GM23338 (cell line): ENCODE data around the gene SSH2. TPM values are rescaled to one million over a fixed set of nuclear protein-coding genes. Genes with fewer than 3 reads are reported as not detected.

Source experiments
- ATAC-seq: fragments of 200-7000 bp; cut with Tn5 transposase; 3 replicates; pipeline ENCODE4 v1.9.1; 2020
- DNase-seq: peaks from one replicate; pipeline ENCODE4 v3.0.0-alpha.2; 2015; ENCODE audit warnings: low spot score
- H2AFZ ChIP-seq: fragments of 200-600 bp; sonication (generic); 2 replicates; pipeline ENCODE4 v1.8.0; 2016; ENCODE audit warnings: antibody characterized with exemption, mild to moderate bottlenecking, moderate library complexity
- H3F3A ChIP-seq: fragments of 200-600 bp; sonication (generic); replicated peaks from 2 replicates; pipeline ENCODE4 v1.8.0; 2017; ENCODE audit warnings: antibody characterized with exemption, mixed run types, low read depth
- H3K27ac ChIP-seq: fragments of 200-600 bp; sonication (generic); 2 replicates; pipeline ENCODE4 v1.6.1; 2016; ENCODE audit warnings: low read depth
- H3K27me3 ChIP-seq: fragments of 200-600 bp; sonication (generic); 2 replicates; pipeline ENCODE4 v1.8.0; 2016; ENCODE audit warnings: mild to moderate bottlenecking, mixed run types, moderate library complexity; ENCODE audit not compliant: insufficient read depth
- H3K36me3 ChIP-seq: fragments of 200-600 bp; sonication (generic); 2 replicates; pipeline ENCODE4 v1.8.0; 2016; ENCODE audit warnings: mild to moderate bottlenecking; ENCODE audit not compliant: insufficient read depth
- H3K4me1 ChIP-seq: fragments of 200-600 bp; sonication (generic); 2 replicates; pipeline ENCODE4 v1.8.0; 2016; ENCODE audit warnings: mild to moderate bottlenecking, moderate library complexity; ENCODE audit not compliant: insufficient read depth
- H3K4me2 ChIP-seq: fragments of 200-600 bp; sonication (generic); 2 replicates; pipeline ENCODE4 v1.7.1; 2017; ENCODE audit warnings: mixed run types
- H3K4me3 ChIP-seq: fragments of 200-600 bp; sonication (generic); 2 replicates; pipeline ENCODE4 v1.6.1; 2016; ENCODE audit warnings: mixed run types
- H3K79me2 ChIP-seq: fragments of 200-600 bp; sonication (generic); replicated peaks from 2 replicates; pipeline ENCODE4 v1.8.0; 2017; ENCODE audit warnings: mild to moderate bottlenecking; ENCODE audit not compliant: insufficient read depth
- H3K9me2 ChIP-seq: fragments of 200-600 bp; sonication (generic); 2 replicates; pipeline ENCODE4 v1.8.0; 2017; ENCODE audit not compliant: insufficient read depth
- H4K20me1 ChIP-seq: fragments of 200-600 bp; sonication (generic); replicated peaks from 2 replicates; pipeline ENCODE4 v1.8.0; 2017; ENCODE audit warnings: mild to moderate bottlenecking; ENCODE audit not compliant: insufficient read depth
- H3K27ac Mint-ChIP-seq: 2 replicates; pipeline ENCODE4 v1.8.0; 2020; ENCODE audit warnings: inconsistent platforms, mild to moderate bottlenecking, moderate library complexity, mixed read lengths
- H3K27me3 Mint-ChIP-seq: 3 replicates; pipeline ENCODE4 v1.8.0; 2022; ENCODE audit warnings: low read depth, mild to moderate bottlenecking, moderate library complexity, mixed read lengths, inconsistent platforms; ENCODE audit not compliant: insufficient read depth, poor library complexity
- H3K36me3 Mint-ChIP-seq: 3 replicates; pipeline ENCODE4 v1.8.0; 2021; ENCODE audit warnings: low read depth, mild to moderate bottlenecking, inconsistent platforms, moderate library complexity, mixed read lengths
- H3K4me1 Mint-ChIP-seq: 3 replicates; pipeline ENCODE4 v1.8.0; 2020; ENCODE audit warnings: mild to moderate bottlenecking, inconsistent platforms, mixed read lengths
- H3K4me3 Mint-ChIP-seq: 3 replicates; pipeline ENCODE4 v1.8.0; 2021; ENCODE audit warnings: moderate library complexity, mild to moderate bottlenecking, inconsistent platforms, mixed read lengths
- H3K9me3 Mint-ChIP-seq: 3 replicates; pipeline ENCODE4 v1.8.0; 2020; ENCODE audit warnings: moderate library complexity, mild to moderate bottlenecking, inconsistent platforms, mixed read lengths
- CREB1 ChIP-seq: fragments of 250-450 bp; sonication (Bioruptor Pico); IDR thresholded peaks from 2 replicates; pipeline ENCODE4 v1.5.0; 2020; ENCODE audit warnings: low read depth, mild to moderate bottlenecking, moderate library complexity
- EZH2 ChIP-seq: fragments of 200-600 bp; sonication (generic); IDR thresholded peaks from one replicate; pipeline ENCODE4 v1.8.0; 2017; ENCODE audit warnings: antibody characterized with exemption, mild to moderate bottlenecking, low read depth; ENCODE audit not compliant: unreplicated experiment
- EZH2phosphoT487 ChIP-seq: fragments of 200-600 bp; sonication (generic); IDR thresholded peaks from one replicate; pipeline ENCODE4 v1.8.1; 2018; ENCODE audit warnings: antibody characterized with exemption; ENCODE audit not compliant: unreplicated experiment
- JUNB ChIP-seq: IDR thresholded peaks from one replicate; pipeline ENCODE4 v1.6.1; 2016; ENCODE audit warnings: antibody characterized with exemption; ENCODE audit not compliant: unreplicated experiment
- NANOG ChIP-seq: IDR thresholded peaks from 2 replicates; pipeline ENCODE4 v1.6.1; 2016; ENCODE audit warnings: antibody characterized with exemption, borderline replicate concordance
- POLR2AphosphoS5 ChIP-seq: IDR thresholded peaks from 2 replicates; pipeline ENCODE4 v1.6.1; 2016; ENCODE audit warnings: antibody characterized with exemption, low read depth
- STAT1 ChIP-seq: IDR thresholded peaks from one replicate; pipeline ENCODE4 v1.6.1; 2016; ENCODE audit warnings: antibody characterized with exemption; ENCODE audit not compliant: unreplicated experiment
- ZNF114 ChIP-seq: fragments of 250-450 bp; sonication (Bioruptor Pico); IDR thresholded peaks from 2 replicates; pipeline ENCODE4 v1.5.0; 2020; ENCODE audit warnings: mild to moderate bottlenecking, moderate library complexity
- ZNF331 ChIP-seq: fragments of 250-450 bp; sonication (Bioruptor Pico); IDR thresholded peaks from 2 replicates; pipeline ENCODE4 v1.5.0; 2020; ENCODE audit warnings: low read depth, mild to moderate bottlenecking, moderate library complexity
- polyA plus RNA-seq: library from polyadenylated mRNA; unstranded; fragments of >200 nt; fragmentation: Nextera tagmentation; extraction: Ambion mirVana; gene quantifications from 2 replicates; pipeline ENCODE4 v1.2.1, GENCODE V29; 2016
- total RNA-seq: library from RNA; depleted of rRNA; stranded (reverse); fragments of >200 nt; shearing (Covaris generic); gene quantifications from 2 replicates; pipeline ENCODE4 v1.2.3, GENCODE V29; 2014
- TF ChIP-seq, protein P1 (sequence below): IDR thresholded peaks from one replicate; pipeline ENCODE4 v1.6.1; 2018; ENCODE audit warnings: antibody characterized with exemption; ENCODE audit not compliant: unreplicated experiment
- TF ChIP-seq, protein P2 (sequence below): fragments of 250-450 bp; sonication (Bioruptor Pico); IDR thresholded peaks from 2 replicates; pipeline ENCODE4 v1.5.0; 2020; ENCODE audit warnings: mild to moderate bottlenecking, moderate library complexity
- TF ChIP-seq, protein P3 (sequence below), 2 experiments: fragments of 200-600 bp in 1 of 2; sonication (generic) in 1 of 2; conservative IDR thresholded peaks; 2 replicates each; pipeline versions ENCODE4 v1.5.1 to v1.6.1; 2016 to 2017; ENCODE audit warnings: antibody characterized with exemption in 2 of 2, low read depth in 2 of 2, mild to moderate bottlenecking in 2 of 2, moderate library complexity in 1 of 2
- TF ChIP-seq, protein P4 (sequence below): IDR thresholded peaks from 2 replicates; pipeline ENCODE4 v1.6.1; 2016; ENCODE audit warnings: antibody characterized with exemption

Gene SSH2
- total and polyA plus RNA-seq, 2 experiments from 2014 or later, result 9.9 to 12.1 TPM

DNA sequence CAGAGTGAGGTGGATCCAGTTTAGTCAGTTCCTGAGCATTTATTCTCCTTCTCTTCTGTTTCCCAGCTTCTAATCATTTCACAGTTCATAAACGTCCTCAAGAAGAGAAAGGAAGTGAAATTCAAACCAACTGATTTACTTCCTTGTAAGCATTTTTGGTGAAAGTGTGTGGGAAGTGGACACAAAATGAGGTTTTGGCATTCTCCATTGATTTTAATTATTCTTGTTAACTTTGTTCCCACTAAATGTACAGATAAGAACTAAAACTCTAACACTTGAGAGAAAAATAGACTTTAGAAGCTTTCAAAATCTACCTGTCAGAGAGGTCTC lies 264.6 kb downstream of the SSH2 start:
- TF ChIP-seq POLR2AphosphoS5 (no peak), ZNF114 (CRISPR knock-in tag) (no peak), CREB1 (CRISPR knock-in tag) (no peak), STAT1 (no peak), JUNB (no peak), NANOG (no peak), ZNF331 (CRISPR knock-in tag) (no peak), EZH2 (no peak), EZH2phosphoT487 (no peak)
- TF ChIP-seq, protein P1, sequence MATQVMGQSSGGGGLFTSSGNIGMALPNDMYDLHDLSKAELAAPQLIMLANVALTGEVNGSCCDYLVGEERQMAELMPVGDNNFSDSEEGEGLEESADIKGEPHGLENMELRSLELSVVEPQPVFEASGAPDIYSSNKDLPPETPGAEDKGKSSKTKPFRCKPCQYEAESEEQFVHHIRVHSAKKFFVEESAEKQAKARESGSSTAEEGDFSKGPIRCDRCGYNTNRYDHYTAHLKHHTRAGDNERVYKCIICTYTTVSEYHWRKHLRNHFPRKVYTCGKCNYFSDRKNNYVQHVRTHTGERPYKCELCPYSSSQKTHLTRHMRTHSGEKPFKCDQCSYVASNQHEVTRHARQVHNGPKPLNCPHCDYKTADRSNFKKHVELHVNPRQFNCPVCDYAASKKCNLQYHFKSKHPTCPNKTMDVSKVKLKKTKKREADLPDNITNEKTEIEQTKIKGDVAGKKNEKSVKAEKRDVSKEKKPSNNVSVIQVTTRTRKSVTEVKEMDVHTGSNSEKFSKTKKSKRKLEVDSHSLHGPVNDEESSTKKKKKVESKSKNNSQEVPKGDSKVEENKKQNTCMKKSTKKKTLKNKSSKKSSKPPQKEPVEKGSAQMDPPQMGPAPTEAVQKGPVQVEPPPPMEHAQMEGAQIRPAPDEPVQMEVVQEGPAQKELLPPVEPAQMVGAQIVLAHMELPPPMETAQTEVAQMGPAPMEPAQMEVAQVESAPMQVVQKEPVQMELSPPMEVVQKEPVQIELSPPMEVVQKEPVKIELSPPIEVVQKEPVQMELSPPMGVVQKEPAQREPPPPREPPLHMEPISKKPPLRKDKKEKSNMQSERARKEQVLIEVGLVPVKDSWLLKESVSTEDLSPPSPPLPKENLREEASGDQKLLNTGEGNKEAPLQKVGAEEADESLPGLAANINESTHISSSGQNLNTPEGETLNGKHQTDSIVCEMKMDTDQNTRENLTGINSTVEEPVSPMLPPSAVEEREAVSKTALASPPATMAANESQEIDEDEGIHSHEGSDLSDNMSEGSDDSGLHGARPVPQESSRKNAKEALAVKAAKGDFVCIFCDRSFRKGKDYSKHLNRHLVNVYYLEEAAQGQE, result no peak
- TF ChIP-seq, protein P2, sequence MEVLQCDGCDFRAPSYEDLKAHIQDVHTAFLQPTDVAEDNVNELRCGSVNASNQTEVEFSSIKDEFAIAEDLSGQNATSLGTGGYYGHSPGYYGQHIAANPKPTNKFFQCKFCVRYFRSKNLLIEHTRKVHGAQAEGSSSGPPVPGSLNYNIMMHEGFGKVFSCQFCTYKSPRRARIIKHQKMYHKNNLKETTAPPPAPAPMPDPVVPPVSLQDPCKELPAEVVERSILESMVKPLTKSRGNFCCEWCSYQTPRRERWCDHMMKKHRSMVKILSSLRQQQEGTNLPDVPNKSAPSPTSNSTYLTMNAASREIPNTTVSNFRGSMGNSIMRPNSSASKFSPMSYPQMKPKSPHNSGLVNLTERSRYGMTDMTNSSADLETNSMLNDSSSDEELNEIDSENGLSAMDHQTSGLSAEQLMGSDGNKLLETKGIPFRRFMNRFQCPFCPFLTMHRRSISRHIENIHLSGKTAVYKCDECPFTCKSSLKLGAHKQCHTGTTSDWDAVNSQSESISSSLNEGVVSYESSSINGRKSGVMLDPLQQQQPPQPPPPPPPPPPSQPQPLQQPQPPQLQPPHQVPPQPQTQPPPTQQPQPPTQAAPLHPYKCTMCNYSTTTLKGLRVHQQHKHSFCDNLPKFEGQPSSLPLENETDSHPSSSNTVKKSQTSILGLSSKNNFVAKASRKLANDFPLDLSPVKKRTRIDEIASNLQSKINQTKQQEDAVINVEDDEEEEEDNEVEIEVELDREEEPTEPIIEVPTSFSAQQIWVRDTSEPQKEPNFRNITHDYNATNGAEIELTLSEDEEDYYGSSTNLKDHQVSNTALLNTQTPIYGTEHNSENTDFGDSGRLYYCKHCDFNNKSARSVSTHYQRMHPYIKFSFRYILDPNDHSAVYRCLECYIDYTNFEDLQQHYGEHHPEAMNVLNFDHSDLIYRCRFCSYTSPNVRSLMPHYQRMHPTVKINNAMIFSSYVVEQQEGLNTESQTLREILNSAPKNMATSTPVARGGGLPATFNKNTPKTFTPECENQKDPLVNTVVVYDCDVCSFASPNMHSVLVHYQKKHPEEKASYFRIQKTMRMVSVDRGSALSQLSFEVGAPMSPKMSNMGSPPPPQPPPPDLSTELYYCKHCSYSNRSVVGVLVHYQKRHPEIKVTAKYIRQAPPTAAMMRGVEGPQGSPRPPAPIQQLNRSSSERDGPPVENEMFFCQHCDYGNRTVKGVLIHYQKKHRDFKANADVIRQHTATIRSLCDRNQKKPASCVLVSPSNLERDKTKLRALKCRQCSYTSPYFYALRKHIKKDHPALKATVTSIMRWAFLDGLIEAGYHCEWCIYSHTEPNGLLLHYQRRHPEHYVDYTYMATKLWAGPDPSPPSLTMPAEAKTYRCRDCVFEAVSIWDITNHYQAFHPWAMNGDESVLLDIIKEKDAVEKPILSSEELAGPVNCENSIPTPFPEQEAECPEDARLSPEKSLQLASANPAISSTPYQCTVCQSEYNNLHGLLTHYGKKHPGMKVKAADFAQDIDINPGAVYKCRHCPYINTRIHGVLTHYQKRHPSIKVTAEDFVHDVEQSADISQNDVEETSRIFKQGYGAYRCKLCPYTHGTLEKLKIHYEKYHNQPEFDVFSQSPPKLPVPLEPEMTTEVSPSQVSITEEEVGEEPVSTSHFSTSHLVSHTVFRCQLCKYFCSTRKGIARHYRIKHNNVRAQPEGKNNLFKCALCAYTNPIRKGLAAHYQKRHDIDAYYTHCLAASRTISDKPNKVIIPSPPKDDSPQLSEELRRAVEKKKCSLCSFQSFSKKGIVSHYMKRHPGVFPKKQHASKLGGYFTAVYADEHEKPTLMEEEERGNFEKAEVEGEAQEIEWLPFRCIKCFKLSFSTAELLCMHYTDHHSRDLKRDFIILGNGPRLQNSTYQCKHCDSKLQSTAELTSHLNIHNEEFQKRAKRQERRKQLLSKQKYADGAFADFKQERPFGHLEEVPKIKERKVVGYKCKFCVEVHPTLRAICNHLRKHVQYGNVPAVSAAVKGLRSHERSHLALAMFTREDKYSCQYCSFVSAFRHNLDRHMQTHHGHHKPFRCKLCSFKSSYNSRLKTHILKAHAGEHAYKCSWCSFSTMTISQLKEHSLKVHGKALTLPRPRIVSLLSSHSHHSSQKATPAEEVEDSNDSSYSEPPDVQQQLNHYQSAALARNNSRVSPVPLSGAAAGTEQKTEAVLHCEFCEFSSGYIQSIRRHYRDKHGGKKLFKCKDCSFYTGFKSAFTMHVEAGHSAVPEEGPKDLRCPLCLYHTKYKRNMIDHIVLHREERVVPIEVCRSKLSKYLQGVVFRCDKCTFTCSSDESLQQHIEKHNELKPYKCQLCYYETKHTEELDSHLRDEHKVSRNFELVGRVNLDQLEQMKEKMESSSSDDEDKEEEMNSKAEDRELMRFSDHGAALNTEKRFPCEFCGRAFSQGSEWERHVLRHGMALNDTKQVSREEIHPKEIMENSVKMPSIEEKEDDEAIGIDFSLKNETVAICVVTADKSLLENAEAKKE (CRISPR knock-in tag), result no peak
- TF ChIP-seq, protein P3, sequence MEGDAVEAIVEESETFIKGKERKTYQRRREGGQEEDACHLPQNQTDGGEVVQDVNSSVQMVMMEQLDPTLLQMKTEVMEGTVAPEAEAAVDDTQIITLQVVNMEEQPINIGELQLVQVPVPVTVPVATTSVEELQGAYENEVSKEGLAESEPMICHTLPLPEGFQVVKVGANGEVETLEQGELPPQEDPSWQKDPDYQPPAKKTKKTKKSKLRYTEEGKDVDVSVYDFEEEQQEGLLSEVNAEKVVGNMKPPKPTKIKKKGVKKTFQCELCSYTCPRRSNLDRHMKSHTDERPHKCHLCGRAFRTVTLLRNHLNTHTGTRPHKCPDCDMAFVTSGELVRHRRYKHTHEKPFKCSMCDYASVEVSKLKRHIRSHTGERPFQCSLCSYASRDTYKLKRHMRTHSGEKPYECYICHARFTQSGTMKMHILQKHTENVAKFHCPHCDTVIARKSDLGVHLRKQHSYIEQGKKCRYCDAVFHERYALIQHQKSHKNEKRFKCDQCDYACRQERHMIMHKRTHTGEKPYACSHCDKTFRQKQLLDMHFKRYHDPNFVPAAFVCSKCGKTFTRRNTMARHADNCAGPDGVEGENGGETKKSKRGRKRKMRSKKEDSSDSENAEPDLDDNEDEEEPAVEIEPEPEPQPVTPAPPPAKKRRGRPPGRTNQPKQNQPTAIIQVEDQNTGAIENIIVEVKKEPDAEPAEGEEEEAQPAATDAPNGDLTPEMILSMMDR (conservative IDR thresholded peaks at IDR 0.05; ENCODE audit: low read depth in 2 of 2), result no peak
- TF ChIP-seq, protein P4, sequence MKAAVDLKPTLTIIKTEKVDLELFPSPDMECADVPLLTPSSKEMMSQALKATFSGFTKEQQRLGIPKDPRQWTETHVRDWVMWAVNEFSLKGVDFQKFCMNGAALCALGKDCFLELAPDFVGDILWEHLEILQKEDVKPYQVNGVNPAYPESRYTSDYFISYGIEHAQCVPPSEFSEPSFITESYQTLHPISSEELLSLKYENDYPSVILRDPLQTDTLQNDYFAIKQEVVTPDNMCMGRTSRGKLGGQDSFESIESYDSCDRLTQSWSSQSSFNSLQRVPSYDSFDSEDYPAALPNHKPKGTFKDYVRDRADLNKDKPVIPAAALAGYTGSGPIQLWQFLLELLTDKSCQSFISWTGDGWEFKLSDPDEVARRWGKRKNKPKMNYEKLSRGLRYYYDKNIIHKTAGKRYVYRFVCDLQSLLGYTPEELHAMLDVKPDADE, result no peak
- H3K4me3 Mint-ChIP-seq, result no peak overlapping the region
- DNase-seq (no peak), ATAC-seq (no peak)
- Histone ChIP-seq H3K79me2 (no peaks in the 10 kb centered on the region), H3K4me1 (peaks cover 3% of the 10 kb centered on the region; the same call in 1 of the 2 replicates), H3K27ac (no peak overlapping the region), H2AFZ (no peak overlapping the region), H3F3A (no peaks in the 10 kb centered on the region), H3K4me2 (no peak overlapping the region), H4K20me1 (no peaks in the 10 kb centered on the region), H3K27me3 (no peaks in the 10 kb centered on the region), H3K4me3 (no peak overlapping the region), H3K36me3 (no peaks in the 10 kb centered on the region), H3K9me2 (no peaks in the 10 kb centered on the region)
- H3K9me3 Mint-ChIP-seq, result peaks cover under 1% of the 10 kb centered on the region; the same call in 1 of the 3 replicates
- H3K4me1 Mint-ChIP-seq, result peaks cover 15% of the 10 kb centered on the region
- H3K36me3 Mint-ChIP-seq, result peaks cover 7% of the 10 kb centered on the region; the same call in 2 of the 3 replicates
- H3K27me3 Mint-ChIP-seq, result peaks cover 4% of the 10 kb centered on the region
- no peak overlapping the region for H3K27ac Mint-ChIP-seq
